Testis (tissue), 3 donors: ENCODE data around the gene BTG1. TPM values are rescaled to one million over a fixed set of nuclear protein-coding genes. Genes with fewer than 3 reads are reported as not detected.

Experiments used
- DNase-seq: peaks from one replicate; pipeline ENCODE4 v3.0.0-alpha.2; 2019
- H3K27ac ChIP-seq, 2 donors: fragments of 200-600 bp; sonication (generic); one replicate each; pipeline ENCODE4 v1.5.1; 2019
- H3K27me3 ChIP-seq: fragments of 200-600 bp; sonication (generic); one replicate; pipeline ENCODE4 v1.5.1; 2019
- H3K36me3 ChIP-seq: fragments of 200-600 bp; sonication (generic); one replicate; pipeline ENCODE4 v1.5.1; 2017; ENCODE audit warnings: low read depth; ENCODE audit errors: missing control alignments
- H3K4me1 ChIP-seq: fragments of 200-600 bp; sonication (generic); one replicate; pipeline ENCODE4 v1.5.1; 2019
- H3K4me3 ChIP-seq, 2 donors: fragments of 200-600 bp; sonication (generic); one replicate each; pipeline ENCODE4 v1.5.1; 2017 to 2019
- H3K9me3 ChIP-seq: fragments of 200-600 bp; sonication (generic); one replicate; pipeline ENCODE4 v1.5.1; 2017
- POLR2A ChIP-seq: fragments of 450-650 bp; IDR thresholded peaks from one replicate; pipeline ENCODE4 v1.6.1; 2017; ENCODE audit warnings: antibody characterized with exemption, mild to moderate bottlenecking, moderate library complexity
- WGBS, 2 donors: methylation state at CpG; one replicate each; pipeline ENCODE4 v1.1.5; 2018; 5-methylcytosine and 5-hydroxymethylcytosine counted together
- intact Hi-C: fragments of 100-400 bp; cut with DNase I; formaldehyde crosslinking; loops from one replicate; pipeline ENCODE4 v1.15.1; 2023; ENCODE audit warnings: low total_unique reads
- polyA plus RNA-seq: library from polyadenylated mRNA; stranded (reverse); fragments of 350-450 nt; fragmentation: Illumina TruSeq; extraction: RNeasy Lipid Tissue Mini Kit (QIAGEN cat#74804); gene quantifications from one replicate; pipeline ENCODE4 v1.2.3, GENCODE V29; 2014; ENCODE audit warnings: low read depth, low replicate concordance; ENCODE audit not compliant: insufficient read depth
- total RNA-seq, 2 donors: library from RNA; depleted of rRNA; stranded (reverse); fragments of >200 nt; gene quantifications; one replicate each; pipeline ENCODE4 v1.2.3, GENCODE V29; 2016
- TF ChIP-seq, protein P1 (sequence below), 3 experiments: fragments of 450-650 bp in 2 of 3; fragments of 200-600 bp in 1 of 3; sonication (generic) in 1 of 3; IDR thresholded peaks; one replicate each; pipeline ENCODE4 v1.5.1; 2016 to 2019; ENCODE audit warnings: antibody characterized with exemption in 3 of 3, mild to moderate bottlenecking in 2 of 3, moderate library complexity in 1 of 3

BTG1 gene
- total and polyA plus RNA-seq, 3 donors from 2014 or later, result 23.8 to 65.3 (median 37.0) TPM

DNA sequence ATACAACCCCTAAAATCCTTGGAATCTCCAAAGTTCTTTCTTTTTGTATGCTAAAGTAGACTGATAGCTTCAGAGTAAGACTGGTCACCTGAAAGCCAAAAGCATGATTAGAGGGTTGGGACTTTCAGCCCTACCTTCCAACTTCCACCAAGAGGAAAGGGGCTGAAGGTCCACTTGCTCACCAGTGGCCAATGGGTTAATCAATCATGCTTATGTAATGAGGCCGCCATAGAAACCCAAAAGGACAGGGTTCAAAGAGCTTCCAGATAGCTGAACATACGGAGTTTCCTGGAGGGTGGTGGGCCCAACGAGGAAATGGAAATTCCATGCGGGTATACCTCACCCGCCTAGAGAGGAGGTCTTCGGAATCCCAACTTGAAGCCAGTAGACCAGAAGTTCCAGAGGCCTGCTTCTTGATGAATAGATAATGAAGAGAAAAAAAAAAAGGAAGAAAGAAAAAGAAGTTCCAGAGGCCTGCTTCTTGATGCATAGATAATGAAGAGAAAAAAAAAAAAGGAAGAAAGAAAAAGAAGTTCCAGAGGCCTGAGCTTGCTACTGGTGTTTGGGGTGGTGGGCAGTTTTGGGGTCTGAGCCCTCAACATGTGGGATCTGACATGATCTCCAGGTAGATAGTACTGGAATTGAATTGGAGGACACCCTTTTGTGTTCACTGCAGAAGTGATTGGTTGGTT, 11.2 kb upstream of the BTG1 start:
- H3K9me3 ChIP-seq, result no peaks in the 10 kb centered on the region
- no peaks in the 10 kb centered on the region for H3K27me3 ChIP-seq
- H3K4me3 ChIP-seq, result no peak overlapping the region
- no peak overlapping the region for H3K27ac ChIP-seq
- no peak for TF ChIP-seq POLR2A
- TF ChIP-seq, protein P1, sequence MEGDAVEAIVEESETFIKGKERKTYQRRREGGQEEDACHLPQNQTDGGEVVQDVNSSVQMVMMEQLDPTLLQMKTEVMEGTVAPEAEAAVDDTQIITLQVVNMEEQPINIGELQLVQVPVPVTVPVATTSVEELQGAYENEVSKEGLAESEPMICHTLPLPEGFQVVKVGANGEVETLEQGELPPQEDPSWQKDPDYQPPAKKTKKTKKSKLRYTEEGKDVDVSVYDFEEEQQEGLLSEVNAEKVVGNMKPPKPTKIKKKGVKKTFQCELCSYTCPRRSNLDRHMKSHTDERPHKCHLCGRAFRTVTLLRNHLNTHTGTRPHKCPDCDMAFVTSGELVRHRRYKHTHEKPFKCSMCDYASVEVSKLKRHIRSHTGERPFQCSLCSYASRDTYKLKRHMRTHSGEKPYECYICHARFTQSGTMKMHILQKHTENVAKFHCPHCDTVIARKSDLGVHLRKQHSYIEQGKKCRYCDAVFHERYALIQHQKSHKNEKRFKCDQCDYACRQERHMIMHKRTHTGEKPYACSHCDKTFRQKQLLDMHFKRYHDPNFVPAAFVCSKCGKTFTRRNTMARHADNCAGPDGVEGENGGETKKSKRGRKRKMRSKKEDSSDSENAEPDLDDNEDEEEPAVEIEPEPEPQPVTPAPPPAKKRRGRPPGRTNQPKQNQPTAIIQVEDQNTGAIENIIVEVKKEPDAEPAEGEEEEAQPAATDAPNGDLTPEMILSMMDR (IDR thresholded peaks at IDR 0.05), result no peak
- WGBS, 2 donors, result 94 to 96% methylated on average over 6 of the region's 6 CpGs
- DNase-seq, result no peak
- intact Hi-C loops, result no loop called here
- H3K36me3 ChIP-seq, result no peaks in the 10 kb centered on the region
- peaks cover 4% of the 10 kb centered on the region for H3K4me1 ChIP-seq

DNA sequence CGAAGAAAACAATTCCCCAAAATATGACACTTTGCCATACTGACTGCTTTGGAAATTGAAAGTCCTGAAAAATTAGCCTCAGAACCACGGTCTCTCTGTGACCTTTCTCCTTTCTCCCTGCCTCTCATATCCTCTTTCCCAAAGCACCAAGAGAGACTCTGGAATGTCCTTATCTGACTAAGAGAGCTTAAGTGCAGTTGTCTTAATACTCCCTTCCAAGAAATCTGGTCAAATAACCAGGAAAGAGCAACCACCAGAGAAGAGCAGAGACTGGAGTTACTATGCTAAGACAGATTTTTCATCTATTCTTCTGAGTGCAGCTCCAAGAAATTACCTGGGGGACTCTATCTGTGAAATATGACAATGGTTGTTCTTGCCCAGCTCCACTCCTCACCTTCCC, 10.5 kb upstream of the BTG1 start:
- H3K9me3 ChIP-seq, result no peaks in the 10 kb centered on the region
- H3K4me1 ChIP-seq, result peaks cover 4% of the 10 kb centered on the region
- TF ChIP-seq POLR2A, result no peak
- TF ChIP-seq, protein P1 (IDR thresholded peaks at IDR 0.05), result no peak
- no peaks in the 10 kb centered on the region for H3K27me3 ChIP-seq
- WGBS, 2 donors, result 69 to 82% methylated on average over 2 of the region's 2 CpGs
- H3K4me3 ChIP-seq, result no peak overlapping the region
- no peak for DNase-seq
- intact Hi-C loops, result no loop called here
- H3K27ac ChIP-seq, result no peak overlapping the region
- H3K36me3 ChIP-seq, result no peaks in the 10 kb centered on the region

DNA sequence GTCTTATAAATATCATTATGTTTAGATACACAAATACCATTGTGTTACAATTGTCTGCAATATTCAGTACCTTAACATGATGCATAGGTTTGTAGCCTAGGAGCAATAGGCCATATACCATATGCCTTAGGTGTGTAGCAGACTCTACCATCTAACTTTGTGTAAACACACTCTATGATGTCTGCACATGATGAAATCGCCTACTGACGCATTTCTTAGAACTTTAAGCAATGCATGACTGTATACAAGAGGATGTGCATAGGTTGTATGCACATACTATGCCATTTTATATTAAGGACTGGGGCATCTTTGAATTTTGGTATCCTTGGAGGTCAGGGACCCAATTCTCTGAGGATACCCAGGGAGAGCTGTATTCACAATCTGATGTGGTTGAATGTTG, 10.1 kb upstream of the BTG1 start:
- WGBS, 2 donors, result 100% methylated on average over 2 of the region's 2 CpGs
- no peak for TF ChIP-seq POLR2A
- TF ChIP-seq, protein P1 (IDR thresholded peaks at IDR 0.05), result no peak
- H3K4me1 ChIP-seq, result peaks cover 4% of the 10 kb centered on the region
- no peaks in the 10 kb centered on the region for H3K36me3 ChIP-seq
- H3K4me3 ChIP-seq, result no peak overlapping the region
- DNase-seq, result no peak
- H3K27me3 ChIP-seq, result no peaks in the 10 kb centered on the region
- intact Hi-C loops, result no loop called here
- H3K9me3 ChIP-seq, result no peaks in the 10 kb centered on the region
- H3K27ac ChIP-seq, result no peak overlapping the region

DNA sequence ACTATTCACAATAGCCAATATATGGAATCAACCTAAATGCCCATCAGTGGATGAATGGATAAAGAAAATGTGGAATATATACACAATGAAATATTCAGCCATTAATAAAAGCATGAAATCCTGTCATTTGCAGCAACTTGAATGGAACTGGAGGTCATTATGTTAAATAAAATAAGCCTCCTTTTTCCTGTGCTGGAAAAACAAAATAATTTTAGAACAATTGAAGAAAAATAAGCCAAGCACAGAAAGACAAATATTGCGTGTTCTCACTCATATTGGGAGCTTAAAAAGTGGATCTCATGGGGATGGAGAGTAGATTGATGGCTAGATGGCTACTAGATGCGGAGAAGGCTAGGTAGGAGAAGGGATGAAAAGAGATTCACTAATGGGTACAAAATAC, 6.3 kb upstream of the BTG1 start:
- Histone ChIP-seq H3K4me3 (no peak overlapping the region), H3K27me3 (no peaks in the 10 kb centered on the region), H3K27ac (no peak overlapping the region), H3K4me1 (no peaks in the 10 kb centered on the region), H3K9me3 (no peaks in the 10 kb centered on the region), H3K36me3 (no peaks in the 10 kb centered on the region)
- TF ChIP-seq, protein P1 (IDR thresholded peaks at IDR 0.05), result no peak
- WGBS, 2 donors, result 85 to 86% methylated on average over 2 of the region's 2 CpGs
- intact Hi-C loops, result no loop called here
- DNase-seq, result no peak

DNA sequence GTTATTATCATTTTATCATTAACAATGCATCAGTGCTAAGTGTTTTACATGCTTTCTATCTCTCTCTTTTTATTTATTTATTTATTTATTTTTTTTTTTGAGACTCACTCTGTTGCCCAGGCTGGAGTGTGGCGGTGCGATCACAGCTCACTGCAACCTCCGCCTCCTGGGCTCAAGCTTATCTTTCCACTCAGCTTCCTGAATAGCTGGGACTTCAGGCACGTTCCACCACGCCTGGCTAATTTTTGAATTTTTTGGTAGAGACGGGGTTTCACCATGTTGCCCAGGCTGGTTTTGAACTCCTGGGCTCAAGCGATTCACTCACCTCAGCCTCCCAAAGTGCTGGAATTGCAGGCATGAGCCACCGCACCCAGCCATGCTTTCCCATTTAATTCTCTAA, 3.9 kb upstream of the BTG1 start:
- TF ChIP-seq, protein P1 (IDR thresholded peaks at IDR 0.05), result no peak
- TF ChIP-seq POLR2A, result no peak
- WGBS, 2 donors, result 91 to 99% methylated on average over 8 of the region's 8 CpGs
- H3K27ac ChIP-seq, result no peak overlapping the region
- no peak overlapping the region for H3K4me3 ChIP-seq
- H3K4me1 ChIP-seq, result no peaks in the 10 kb centered on the region
- no peak for DNase-seq
- no peaks in the 10 kb centered on the region for H3K27me3 ChIP-seq
- no peaks in the 10 kb centered on the region for H3K9me3 ChIP-seq
- no peaks in the 10 kb centered on the region for H3K36me3 ChIP-seq
- intact Hi-C loops, result loop anchor here (10.0 kb wide), 1 partner anchor 765 kb away; no protein-coding TSS in a partner anchor
